AG09309 (cell line): ENCODE data around the gene MRPS10.
"Not testable (repeated sequence)": the region's sequence is repeated elsewhere in the genome, so short reads cannot be mapped to it uniquely, and the experiment has no call there.

ENCODE experiments used
- DNase-seq: peaks from one replicate; pipeline ENCODE4 v3.0.0-alpha.2; 2010; ENCODE audit warnings: low read depth
- H3K4me3 ChIP-seq: 2 replicates; pipeline ENCODE4 v1.5.1; 2011; ENCODE audit warnings: mild to moderate bottlenecking, low read depth, low read length, moderate library complexity; ENCODE audit not compliant: control insufficient read depth
- TF ChIP-seq, protein P1 (sequence below): IDR thresholded peaks from 2 replicates; pipeline ENCODE4 v1.5.1; 2011; ENCODE audit warnings: mild to moderate bottlenecking, low read depth, low read length, inconsistent platforms; ENCODE audit not compliant: insufficient read depth, control insufficient read depth; ENCODE audit errors: missing control alignments

Gene MRPS10

DNA sequence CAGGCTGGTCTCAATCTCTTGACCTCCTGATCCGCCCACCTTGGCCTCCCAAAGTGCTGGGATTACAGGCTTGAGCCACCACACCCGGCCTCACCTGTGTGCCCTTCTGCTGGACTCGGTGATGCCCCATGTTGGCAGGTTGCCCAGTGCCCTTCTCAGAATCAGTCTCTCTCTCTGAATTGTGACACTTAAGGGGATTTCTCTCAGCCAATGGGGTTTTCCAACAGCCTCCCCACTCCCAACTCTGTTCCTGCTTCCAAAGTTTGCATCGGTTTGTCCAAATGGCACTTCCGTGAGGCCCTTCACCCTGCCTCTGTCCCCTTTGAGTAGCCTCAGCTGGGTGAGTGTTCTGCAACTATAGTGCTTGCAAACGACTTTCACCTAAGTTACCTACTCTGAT lies 3.1 kb upstream of the MRPS10 start:
- TF ChIP-seq, protein P1, sequence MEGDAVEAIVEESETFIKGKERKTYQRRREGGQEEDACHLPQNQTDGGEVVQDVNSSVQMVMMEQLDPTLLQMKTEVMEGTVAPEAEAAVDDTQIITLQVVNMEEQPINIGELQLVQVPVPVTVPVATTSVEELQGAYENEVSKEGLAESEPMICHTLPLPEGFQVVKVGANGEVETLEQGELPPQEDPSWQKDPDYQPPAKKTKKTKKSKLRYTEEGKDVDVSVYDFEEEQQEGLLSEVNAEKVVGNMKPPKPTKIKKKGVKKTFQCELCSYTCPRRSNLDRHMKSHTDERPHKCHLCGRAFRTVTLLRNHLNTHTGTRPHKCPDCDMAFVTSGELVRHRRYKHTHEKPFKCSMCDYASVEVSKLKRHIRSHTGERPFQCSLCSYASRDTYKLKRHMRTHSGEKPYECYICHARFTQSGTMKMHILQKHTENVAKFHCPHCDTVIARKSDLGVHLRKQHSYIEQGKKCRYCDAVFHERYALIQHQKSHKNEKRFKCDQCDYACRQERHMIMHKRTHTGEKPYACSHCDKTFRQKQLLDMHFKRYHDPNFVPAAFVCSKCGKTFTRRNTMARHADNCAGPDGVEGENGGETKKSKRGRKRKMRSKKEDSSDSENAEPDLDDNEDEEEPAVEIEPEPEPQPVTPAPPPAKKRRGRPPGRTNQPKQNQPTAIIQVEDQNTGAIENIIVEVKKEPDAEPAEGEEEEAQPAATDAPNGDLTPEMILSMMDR: no peak
- H3K4me3 ChIP-seq: no peak overlapping the region
- no peak for DNase-seq

GRCh38 chr6:42217157-42217518 lies 523 bp downstream of the MRPS10 start:
- TF ChIP-seq, protein P1: no peak
- H3K4me3 ChIP-seq: peak overlapping the region; percentile 70
- no peak for DNase-seq

DNA sequence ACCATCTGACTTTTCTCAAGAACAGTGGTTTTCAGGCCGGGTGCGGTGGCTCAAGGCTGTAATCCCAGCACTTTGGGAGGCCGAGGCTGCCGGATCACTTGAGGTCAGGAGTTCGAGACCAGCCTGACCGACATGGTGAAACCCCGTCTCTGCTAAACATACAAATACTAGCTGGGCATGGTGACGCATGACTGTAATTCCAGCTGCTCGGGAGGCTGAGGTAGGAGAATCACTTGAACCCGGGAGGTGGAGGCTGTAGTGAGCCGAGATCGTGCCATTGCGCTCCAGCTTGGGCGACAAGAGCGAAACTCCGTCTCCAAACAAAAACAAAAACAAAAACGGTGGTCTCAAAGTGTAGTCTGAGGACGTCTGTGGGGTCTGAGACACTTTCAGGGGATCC lies 1.2 kb downstream of the MRPS10 start:
- H3K4me3 ChIP-seq, DNase-seq: not testable (repeated sequence)

GRCh38 chr6:42212442-42212841 lies 5.2 kb downstream of the MRPS10 start:
- H3K4me3 ChIP-seq: no peak overlapping the region
- no peak for DNase-seq
- TF ChIP-seq, protein P1: no peak

DNA sequence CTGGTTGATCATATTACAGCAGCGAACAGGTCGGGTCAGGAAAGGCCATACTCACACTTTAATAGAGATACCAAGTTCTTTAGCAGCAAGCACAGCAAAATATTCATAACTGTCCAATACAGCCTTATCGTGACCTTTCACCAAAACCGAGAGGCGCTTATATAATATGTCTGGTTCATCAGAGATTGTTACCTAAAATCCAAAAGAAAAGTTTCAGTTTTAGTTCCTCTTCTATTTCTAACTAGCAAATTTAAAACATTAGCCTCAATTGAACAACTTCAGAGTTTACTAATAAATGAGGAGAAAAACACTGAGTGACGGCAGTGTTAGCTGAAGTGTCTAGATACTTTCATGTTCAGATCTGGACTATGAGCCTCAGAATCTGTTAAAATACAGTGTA lies 5.9 kb downstream of the MRPS10 start:
- no peak overlapping the region for H3K4me3 ChIP-seq
- TF ChIP-seq, protein P1: no peak
- no peak for DNase-seq

DNA sequence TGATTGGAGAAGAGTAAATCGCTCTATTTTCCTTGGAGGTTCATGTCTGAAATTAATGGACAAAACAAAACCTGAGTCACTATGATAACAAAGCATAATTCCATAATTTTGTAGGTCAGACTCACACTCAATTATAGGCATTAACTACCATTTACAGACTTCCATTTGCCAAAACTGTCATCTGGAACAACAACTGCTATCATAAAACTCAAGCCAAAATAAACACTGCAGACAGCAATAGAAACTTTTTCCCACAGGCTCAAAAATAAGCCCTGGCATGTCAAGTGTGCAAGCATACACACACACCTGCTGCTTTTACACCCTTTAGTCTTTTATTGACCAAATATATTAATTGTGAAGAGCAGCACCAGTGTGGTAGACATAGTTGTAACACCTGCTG lies 7.1 kb downstream of the MRPS10 start:
- TF ChIP-seq, protein P1: no peak
- H3K4me3 ChIP-seq: no peak overlapping the region
- no peak for DNase-seq

- not testable (repeated sequence) for DNase-seq, H3K4me3 ChIP-seq
Measured at GRCh38 chr6:42207559-42207958, 10.1 kb downstream of the MRPS10 start.

GRCh38 chr6:42204768-42205282 lies 12.8 kb downstream of the MRPS10 start:
- DNase-seq: no peak
- TF ChIP-seq, protein P1: no peak
- no peak overlapping the region for H3K4me3 ChIP-seq
